Activated naive CD8-positive, alpha-beta T cell (primary cell): ENCODE results near the gene IL17RD.

Source experiments
- H3K27ac Mint-ChIP-seq: one replicate; pipeline ENCODE4 v1.8.0; 2021; ENCODE audit warnings: mixed read lengths
- H3K27me3 Mint-ChIP-seq: one replicate; pipeline ENCODE4 v1.8.0; 2021; ENCODE audit warnings: mixed read lengths
- H3K36me3 Mint-ChIP-seq: one replicate; pipeline ENCODE4 v1.8.0; 2021; ENCODE audit warnings: mixed read lengths
- H3K4me1 Mint-ChIP-seq: one replicate; pipeline ENCODE4 v1.8.0; 2021; ENCODE audit warnings: low read depth, mixed read lengths
- H3K4me3 Mint-ChIP-seq: one replicate; pipeline ENCODE4 v1.8.0; 2021; ENCODE audit warnings: mild to moderate bottlenecking, mixed read lengths
- H3K9me3 Mint-ChIP-seq: one replicate; pipeline ENCODE4 v1.8.0; 2021; ENCODE audit warnings: low read depth, mixed read lengths

Gene IL17RD

DNA sequence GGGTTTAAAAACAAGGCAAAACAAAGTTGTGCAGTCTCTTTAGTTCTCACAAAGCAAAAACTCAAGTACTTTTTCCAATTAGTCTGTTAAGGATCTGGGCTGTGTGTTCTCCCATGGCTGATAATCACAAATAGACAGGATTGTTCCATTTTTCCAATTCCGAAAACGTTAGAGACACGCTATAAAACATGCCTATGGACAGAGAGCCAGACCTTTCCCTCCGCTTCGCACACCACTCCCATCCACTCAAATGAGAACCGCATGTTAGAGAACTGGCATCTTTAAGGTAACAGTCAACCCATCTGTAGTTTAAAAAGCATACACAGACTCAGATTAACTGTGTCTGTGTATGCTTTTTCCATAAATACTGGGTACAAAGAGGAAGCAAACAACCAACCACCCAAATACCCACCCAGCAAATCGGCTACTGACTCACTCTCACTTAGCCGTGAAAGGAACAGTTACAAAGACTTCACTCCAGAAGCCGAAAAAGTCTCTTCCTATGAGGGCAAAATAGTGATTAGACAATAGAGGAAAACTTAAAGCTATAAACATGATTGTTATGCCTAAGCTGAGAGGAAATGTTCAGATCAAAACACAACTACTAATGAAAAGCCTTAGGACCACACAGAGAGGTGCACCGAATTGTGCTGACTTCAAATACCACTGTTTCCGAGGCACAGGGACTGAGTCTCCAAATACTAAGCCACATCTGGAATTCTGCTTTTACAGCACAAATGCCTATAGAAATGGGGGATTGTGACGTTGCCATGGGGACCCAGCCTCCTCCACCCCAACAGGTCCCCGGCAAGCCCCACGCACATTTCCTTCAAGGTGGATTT lies 36.1 kb downstream of the IL17RD start:
- no peaks in the 10 kb centered on the region for H3K9me3 Mint-ChIP-seq
- peaks cover 2% of the 10 kb centered on the region for H3K27me3 Mint-ChIP-seq
- H3K4me1 Mint-ChIP-seq = peaks cover 4% of the 10 kb centered on the region
- no peaks in the 10 kb centered on the region for H3K36me3 Mint-ChIP-seq
- no peak overlapping the region for H3K27ac Mint-ChIP-seq
- no peak overlapping the region for H3K4me3 Mint-ChIP-seq

DNA sequence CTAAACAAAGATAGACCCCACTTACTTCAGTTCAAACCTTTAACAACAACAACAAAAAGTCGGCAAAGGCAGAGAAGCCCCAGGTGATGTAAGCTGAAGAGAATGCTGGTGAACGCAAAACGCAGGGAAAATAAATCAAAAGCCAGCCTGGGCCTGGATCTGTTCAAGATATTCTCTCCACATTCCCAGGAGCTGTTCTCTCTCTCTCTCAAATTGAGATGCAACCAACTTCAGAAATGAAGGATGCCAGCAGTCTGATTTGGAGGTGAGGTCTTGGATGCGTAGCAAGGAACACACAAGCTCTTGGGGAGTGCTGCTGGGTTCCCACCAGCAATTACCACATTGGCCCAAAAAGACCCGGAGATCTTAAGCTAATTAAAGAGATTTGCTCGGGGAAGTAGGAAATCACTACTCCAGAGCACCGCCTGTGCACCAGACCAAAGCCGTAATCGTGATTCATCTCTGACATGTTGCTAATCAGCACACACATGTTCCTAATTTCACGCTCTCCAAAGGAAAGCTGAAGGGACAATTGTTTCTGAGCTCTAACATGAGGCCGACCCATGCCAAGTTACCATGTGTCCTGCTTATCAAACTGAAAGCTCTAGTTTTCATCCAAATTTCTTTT lies 37.1 kb downstream of the IL17RD start:
- no peaks in the 10 kb centered on the region for H3K9me3 Mint-ChIP-seq
- H3K27ac Mint-ChIP-seq = no peak overlapping the region
- H3K36me3 Mint-ChIP-seq = no peaks in the 10 kb centered on the region
- H3K27me3 Mint-ChIP-seq = peaks cover 2% of the 10 kb centered on the region
- H3K4me1 Mint-ChIP-seq = peaks cover 4% of the 10 kb centered on the region
- no peak overlapping the region for H3K4me3 Mint-ChIP-seq

DNA sequence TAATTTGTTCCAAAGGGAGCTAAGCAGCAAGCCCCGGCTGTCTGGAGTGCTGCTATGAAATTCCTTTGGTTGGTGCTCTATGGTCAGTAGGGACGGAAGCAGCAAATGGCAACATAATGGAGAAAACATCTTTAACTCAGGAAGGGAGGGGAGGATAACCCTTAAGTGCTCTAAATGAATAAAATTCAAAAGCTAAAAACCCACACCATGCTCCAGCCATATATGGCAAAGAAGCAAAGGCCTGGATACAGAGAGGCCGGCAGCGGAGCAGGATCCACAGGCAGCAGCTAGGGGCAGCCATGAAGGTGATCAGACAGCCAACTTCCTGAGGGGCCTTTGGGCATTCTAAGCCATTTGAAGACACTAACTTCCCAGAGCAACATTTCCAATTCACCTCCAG lies 38.9 kb downstream of the IL17RD start:
- H3K4me1 Mint-ChIP-seq = peaks cover 4% of the 10 kb centered on the region
- H3K27me3 Mint-ChIP-seq = peaks cover under 1% of the 10 kb centered on the region
- H3K9me3 Mint-ChIP-seq = no peaks in the 10 kb centered on the region
- H3K4me3 Mint-ChIP-seq = no peak overlapping the region
- H3K36me3 Mint-ChIP-seq = no peaks in the 10 kb centered on the region
- no peak overlapping the region for H3K27ac Mint-ChIP-seq

DNA sequence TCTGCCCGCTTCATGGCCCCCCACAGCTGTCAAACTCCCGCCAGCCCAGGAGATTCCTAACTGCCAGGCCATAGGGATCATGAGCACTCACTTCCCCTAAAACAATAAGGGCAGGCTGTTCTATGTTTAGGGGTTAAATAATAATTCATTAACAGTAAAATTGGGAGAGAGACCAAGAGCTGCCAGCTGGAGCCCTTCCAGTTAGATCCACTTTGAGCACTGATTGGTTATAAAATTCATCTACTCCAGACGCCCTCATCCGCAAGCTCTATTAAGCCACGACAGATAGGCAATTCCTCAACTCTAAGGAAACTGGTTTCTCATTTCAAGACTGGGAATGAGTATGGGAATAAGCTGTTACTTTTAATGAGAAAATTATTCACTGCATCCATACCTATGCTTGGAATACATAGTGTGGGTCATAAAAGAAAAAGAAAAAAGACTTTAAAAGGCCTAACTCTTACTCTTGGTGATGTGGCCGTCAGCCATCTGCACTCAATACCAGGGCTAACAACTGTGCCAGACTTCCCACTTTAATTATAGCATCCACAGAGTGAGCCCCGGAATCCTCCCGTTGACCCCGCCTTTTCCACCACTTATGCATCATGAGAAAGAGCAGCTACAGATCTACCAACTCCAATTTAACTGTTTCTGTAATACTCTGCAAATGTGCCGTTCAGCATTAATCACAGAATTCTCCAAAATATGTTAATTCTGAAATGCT lies 44.5 kb downstream of the IL17RD start:
- H3K36me3 Mint-ChIP-seq = no peaks in the 10 kb centered on the region
- no peak overlapping the region for H3K4me3 Mint-ChIP-seq
- no peaks in the 10 kb centered on the region for H3K9me3 Mint-ChIP-seq
- no peaks in the 10 kb centered on the region for H3K4me1 Mint-ChIP-seq
- no peaks in the 10 kb centered on the region for H3K27me3 Mint-ChIP-seq
- H3K27ac Mint-ChIP-seq = no peak overlapping the region

DNA sequence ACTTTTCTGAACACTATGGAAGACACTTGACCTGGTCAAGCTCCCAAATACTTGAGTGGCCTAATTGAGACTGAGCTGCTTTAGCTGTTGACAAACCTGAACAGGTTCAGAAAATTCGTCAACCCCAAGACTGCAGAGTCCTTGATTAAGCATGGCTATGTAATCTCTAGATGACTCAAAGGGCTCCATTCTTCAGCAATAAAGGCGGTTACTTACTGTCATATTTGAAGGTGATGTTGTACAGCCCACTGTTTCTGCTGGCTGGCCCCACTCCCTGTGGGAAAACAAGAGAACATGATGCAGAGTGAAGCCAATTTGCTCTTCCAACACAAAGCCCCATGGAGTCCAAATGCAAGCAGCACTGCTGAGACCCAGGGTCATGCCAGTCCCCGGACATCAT lies 45.1 kb downstream of the IL17RD start:
- Mint-ChIP-seq H3K9me3 (no peaks in the 10 kb centered on the region), H3K27ac (no peak overlapping the region), H3K27me3 (no peaks in the 10 kb centered on the region), H3K36me3 (no peaks in the 10 kb centered on the region), H3K4me3 (no peak overlapping the region), H3K4me1 (no peaks in the 10 kb centered on the region)

DNA sequence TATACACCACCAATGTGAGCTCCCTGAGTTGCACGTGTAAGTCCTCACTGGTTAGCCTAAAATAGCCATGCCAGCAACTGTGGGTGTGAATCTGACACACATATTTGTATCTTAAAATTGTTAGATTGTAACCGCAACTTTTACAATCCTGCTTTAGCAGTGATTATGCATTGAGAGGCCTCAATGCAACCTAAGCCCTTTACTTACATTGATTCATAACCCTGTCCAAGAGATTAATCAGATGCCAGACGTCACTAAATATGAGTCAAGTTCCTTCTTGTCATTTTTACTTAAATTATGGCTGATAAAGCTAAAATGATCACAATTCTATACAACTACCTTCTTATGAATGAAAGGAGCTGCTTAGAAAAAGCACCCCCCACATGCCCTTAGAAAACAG lies 46.9 kb downstream of the IL17RD start:
- Mint-ChIP-seq H3K27ac (no peak overlapping the region), H3K9me3 (no peaks in the 10 kb centered on the region), H3K4me3 (no peak overlapping the region), H3K27me3 (no peaks in the 10 kb centered on the region), H3K4me1 (no peaks in the 10 kb centered on the region), H3K36me3 (no peaks in the 10 kb centered on the region)

DNA sequence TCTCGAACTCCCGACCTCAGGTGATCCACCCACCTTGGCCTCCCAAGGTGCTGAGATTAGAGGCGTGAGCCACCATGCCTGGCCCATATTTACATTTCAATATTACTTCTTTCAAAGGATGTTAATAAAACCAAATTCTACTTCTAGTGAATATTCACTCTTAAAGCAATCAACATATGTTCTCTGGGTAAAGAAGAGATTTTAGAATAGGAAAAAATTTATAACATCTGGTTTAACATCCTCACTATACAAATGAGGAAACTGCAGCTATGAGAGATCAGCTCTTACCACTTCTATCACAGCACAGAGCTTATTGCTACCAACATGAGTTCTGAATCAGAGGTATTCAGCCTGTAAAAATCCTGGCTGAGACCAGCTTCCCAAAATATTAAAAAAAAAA lies 48.7 kb downstream of the IL17RD start:
- Mint-ChIP-seq H3K27me3 (no peaks in the 10 kb centered on the region), H3K4me3 (no peak overlapping the region), H3K4me1 (no peaks in the 10 kb centered on the region), H3K27ac (no peak overlapping the region), H3K9me3 (no peaks in the 10 kb centered on the region), H3K36me3 (no peaks in the 10 kb centered on the region)

DNA sequence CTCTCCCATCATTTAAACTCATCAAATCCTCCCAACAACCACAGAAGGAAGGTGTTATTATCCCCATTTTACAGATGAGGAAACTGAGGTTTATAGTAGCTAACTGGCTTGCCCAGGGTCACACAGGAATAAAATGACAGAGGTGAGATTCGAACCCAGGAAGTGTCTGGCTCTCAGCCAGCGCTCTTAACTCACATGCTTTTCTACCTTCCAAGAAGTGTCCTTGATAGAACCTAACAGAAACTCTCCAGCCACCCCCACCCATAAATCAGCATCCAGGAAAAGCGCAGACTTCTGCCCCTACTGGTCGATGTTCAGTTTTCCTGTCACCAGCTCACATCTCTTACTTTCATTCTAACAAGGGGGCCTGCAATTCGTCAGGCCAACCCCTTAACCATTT lies 52.9 kb downstream of the IL17RD start:
- H3K27me3 Mint-ChIP-seq = no peaks in the 10 kb centered on the region

DNA sequence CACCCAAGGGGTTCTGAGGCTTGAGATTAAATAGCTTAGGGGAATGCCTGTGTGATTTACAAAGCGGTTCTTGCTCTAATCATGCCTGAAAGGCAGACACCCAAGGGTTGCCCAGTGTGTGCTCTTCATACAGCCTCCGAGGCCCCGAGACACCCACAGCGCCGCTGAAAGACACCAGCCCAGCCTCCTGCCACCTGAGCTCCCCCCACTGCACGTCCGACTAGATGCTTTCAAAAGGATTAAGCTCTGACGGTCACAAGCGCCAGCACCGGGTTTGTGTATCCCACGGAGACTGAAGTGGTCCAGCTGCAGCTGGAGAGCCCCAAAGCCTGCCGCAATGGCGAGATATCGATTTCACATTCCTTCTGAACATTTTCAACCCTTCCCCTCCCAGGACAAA lies 54.4 kb downstream of the IL17RD start:
- H3K36me3 Mint-ChIP-seq = no peaks in the 10 kb centered on the region
- H3K4me3 Mint-ChIP-seq = no peak overlapping the region
- no peaks in the 10 kb centered on the region for H3K4me1 Mint-ChIP-seq
- no peak overlapping the region for H3K27ac Mint-ChIP-seq
- H3K9me3 Mint-ChIP-seq = no peaks in the 10 kb centered on the region
- no peaks in the 10 kb centered on the region for H3K27me3 Mint-ChIP-seq

More for the DNA sequence above, 52.9 kb downstream of the IL17RD start:
- Mint-ChIP-seq H3K4me3 (no peak overlapping the region), H3K36me3 (no peaks in the 10 kb centered on the region), H3K9me3 (no peaks in the 10 kb centered on the region), H3K4me1 (no peaks in the 10 kb centered on the region), H3K27ac (no peak overlapping the region)

DNA sequence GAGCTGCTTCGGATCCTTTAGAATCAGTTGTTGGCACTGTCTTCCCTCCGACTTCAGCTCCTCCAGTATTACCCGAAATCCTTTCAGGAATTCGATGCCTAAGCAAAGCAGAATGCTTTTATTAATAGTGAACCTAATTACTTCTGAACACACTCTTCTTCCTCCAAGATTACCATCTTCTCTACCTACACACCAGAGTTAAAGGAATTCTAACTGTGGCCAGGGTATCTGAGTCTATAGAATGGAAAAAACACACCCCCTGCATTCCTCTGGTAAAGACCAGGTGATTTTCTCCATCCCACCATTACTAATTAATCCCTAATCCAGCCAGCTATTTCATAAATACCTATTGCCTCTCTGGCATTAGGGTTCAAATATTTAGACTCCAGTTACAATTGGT lies 54.9 kb downstream of the IL17RD start:
- H3K27ac Mint-ChIP-seq = no peak overlapping the region
- no peak overlapping the region for H3K4me3 Mint-ChIP-seq
- H3K27me3 Mint-ChIP-seq = no peaks in the 10 kb centered on the region
- no peaks in the 10 kb centered on the region for H3K9me3 Mint-ChIP-seq
- no peaks in the 10 kb centered on the region for H3K4me1 Mint-ChIP-seq
- H3K36me3 Mint-ChIP-seq = no peaks in the 10 kb centered on the region

DNA sequence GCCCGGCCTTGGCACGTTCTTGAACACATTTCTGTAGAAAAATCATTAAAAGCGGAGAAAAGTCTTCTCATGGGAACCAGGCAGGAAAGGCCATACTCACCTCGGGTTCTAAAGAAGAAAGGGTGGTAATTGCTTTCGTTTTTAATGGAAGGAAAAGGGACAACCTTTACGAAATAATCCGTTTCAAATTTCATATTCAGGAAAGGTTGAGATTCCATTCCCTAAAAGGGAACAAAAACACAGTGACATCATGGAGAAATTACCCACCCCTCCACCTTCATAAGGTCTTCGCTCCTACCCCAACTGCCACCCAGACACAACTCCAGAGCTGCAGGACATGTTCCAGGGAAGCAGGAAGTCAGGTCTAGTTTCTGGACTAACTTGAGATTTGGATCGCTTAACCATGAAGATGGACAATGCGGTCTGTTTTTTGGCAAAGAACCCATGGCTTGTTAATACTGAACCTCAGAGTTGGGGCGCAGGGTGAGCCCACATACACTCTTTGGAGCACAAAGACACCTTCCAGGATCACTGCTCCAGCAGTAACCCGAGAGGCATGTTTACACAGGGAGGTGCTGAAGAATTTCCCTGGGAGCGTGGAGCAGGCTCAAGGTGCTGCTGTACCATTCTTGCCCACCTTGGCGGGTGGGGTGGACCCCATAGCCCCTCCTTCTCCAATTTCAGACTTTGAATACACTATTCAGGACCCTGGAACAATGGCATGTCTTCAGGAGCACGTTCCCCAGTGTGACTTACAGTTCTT lies 55.5 kb downstream of the IL17RD start:
- Mint-ChIP-seq H3K4me1 (no peaks in the 10 kb centered on the region), H3K9me3 (no peaks in the 10 kb centered on the region), H3K36me3 (no peaks in the 10 kb centered on the region), H3K27ac (no peak overlapping the region), H3K4me3 (no peak overlapping the region), H3K27me3 (no peaks in the 10 kb centered on the region)

DNA sequence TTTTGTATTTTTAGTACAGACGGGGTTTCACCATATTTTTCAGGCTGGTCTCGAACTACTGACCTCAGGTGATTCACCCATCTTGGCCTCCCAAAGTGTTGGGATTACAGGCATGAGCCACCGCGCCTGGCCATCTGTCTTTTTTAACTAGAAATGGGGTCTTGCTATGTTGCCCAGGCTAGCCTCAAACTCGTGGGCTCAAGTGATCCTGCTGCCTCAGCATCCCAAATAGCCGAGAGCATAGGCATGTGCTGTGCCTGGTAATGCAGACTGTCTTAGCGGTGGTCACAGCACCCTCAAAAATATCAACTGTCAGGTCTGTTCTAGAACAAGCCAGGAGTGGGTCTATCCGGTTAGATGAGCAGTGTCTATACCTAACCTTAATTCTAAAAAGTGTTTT lies 56.5 kb downstream of the IL17RD start:
- Mint-ChIP-seq H3K36me3 (no peaks in the 10 kb centered on the region), H3K4me3 (no peak overlapping the region), H3K27me3 (no peaks in the 10 kb centered on the region), H3K9me3 (no peaks in the 10 kb centered on the region), H3K4me1 (no peaks in the 10 kb centered on the region), H3K27ac (no peak overlapping the region)

DNA sequence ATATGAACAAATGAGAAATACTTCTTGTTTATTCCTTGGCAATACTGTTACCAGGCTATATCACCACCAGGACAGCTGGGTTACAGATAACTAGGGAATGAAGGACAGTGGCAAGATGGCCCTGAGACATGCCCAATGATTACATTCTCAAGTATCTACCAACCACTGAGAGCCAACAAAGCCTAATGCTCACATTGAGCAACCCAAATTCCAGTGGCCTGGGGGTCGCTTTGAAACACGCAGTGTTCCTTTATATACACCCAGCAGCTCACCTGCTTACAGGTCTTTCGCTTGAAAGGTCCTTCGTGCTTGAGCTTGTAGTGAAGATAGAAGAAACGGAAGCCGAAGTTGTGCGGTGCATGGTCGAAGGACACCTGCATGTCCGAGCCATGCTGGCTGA lies 59.6 kb downstream of the IL17RD start:
- Mint-ChIP-seq H3K27ac (no peak overlapping the region), H3K36me3 (no peaks in the 10 kb centered on the region), H3K9me3 (no peaks in the 10 kb centered on the region), H3K4me3 (no peak overlapping the region), H3K27me3 (no peaks in the 10 kb centered on the region), H3K4me1 (no peaks in the 10 kb centered on the region)

DNA sequence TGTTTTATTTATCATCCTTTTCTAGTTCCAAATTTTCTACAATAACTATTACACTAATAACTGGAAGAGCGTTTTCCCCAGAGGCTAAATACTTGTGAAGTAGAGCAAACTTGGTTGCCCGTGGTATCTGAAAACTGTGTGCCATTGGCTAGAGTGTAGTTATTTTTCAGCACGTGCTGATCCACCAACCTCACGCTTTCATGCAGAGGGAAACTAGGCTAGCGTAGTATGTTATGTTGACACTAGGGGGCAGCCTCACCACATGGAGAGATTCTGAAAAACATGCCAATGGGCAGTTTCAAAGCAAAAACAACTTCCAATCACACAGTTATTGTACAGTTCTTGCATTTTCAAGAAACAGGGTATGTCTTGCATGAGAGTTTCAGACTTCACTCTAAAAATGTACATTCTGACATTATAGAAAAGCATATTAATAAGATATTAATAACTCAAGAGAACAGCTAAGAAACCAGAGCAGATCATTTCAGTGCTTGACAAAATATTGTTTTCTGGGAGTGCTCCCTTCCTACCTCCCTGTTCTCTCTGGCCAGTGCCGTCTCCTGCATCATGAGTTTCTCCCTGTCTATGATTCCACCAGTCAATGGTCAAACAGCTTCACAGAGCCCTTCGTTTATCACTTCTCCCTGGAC lies 65.0 kb downstream of the IL17RD start:
- H3K4me1 Mint-ChIP-seq = no peaks in the 10 kb centered on the region
- H3K36me3 Mint-ChIP-seq = no peaks in the 10 kb centered on the region
- H3K9me3 Mint-ChIP-seq = no peaks in the 10 kb centered on the region
- no peak overlapping the region for H3K4me3 Mint-ChIP-seq
- peaks cover 2% of the 10 kb centered on the region for H3K27me3 Mint-ChIP-seq
- no peak overlapping the region for H3K27ac Mint-ChIP-seq
